ENCODE measurements around the gene SMYD5.

SMYD5 gene

GRCh38 chr2:73256618-73256922 lies 42.5 kb downstream of the SMYD5 start:
- H3K4me3 ChIP-seq (replicated peaks; ENCODE audit: low read depth, low read length) = no peak overlapping the region
- TF ChIP-seq, protein P1, sequence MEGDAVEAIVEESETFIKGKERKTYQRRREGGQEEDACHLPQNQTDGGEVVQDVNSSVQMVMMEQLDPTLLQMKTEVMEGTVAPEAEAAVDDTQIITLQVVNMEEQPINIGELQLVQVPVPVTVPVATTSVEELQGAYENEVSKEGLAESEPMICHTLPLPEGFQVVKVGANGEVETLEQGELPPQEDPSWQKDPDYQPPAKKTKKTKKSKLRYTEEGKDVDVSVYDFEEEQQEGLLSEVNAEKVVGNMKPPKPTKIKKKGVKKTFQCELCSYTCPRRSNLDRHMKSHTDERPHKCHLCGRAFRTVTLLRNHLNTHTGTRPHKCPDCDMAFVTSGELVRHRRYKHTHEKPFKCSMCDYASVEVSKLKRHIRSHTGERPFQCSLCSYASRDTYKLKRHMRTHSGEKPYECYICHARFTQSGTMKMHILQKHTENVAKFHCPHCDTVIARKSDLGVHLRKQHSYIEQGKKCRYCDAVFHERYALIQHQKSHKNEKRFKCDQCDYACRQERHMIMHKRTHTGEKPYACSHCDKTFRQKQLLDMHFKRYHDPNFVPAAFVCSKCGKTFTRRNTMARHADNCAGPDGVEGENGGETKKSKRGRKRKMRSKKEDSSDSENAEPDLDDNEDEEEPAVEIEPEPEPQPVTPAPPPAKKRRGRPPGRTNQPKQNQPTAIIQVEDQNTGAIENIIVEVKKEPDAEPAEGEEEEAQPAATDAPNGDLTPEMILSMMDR (IDR thresholded peaks at IDR 0.05; ENCODE audit: low read length, missing control alignments) = no peak
- DNase-seq (ENCODE audit: low read depth) = no peak

GRCh38 chr2:73257021-73257420 lies 43.0 kb downstream of the SMYD5 start:
- DNase-seq (ENCODE audit: low read depth) = no peak
- H3K4me3 ChIP-seq (replicated peaks; ENCODE audit: low read depth, low read length) = no peak overlapping the region
- TF ChIP-seq, protein P1 (IDR thresholded peaks at IDR 0.05; ENCODE audit: low read length, missing control alignments) = no peak

GRCh38 chr2:73257425-73258125 lies 43.5 kb downstream of the SMYD5 start:
- TF ChIP-seq, protein P1 (IDR thresholded peaks at IDR 0.05; ENCODE audit: low read length, missing control alignments) = no peak
- no peak for DNase-seq (ENCODE audit: low read depth)
- no peak overlapping the region for H3K4me3 ChIP-seq (replicated peaks; ENCODE audit: low read depth, low read length)

- TF ChIP-seq, protein P1 (IDR thresholded peaks at IDR 0.05; ENCODE audit: low read length, missing control alignments) = no peak
- no peak overlapping the region for H3K4me3 ChIP-seq (replicated peaks; ENCODE audit: low read depth, low read length)
- DNase-seq (ENCODE audit: low read depth) = no peak
Measured at GRCh38 chr2:73258186-73258912, 44.3 kb downstream of the SMYD5 start.

DNA sequence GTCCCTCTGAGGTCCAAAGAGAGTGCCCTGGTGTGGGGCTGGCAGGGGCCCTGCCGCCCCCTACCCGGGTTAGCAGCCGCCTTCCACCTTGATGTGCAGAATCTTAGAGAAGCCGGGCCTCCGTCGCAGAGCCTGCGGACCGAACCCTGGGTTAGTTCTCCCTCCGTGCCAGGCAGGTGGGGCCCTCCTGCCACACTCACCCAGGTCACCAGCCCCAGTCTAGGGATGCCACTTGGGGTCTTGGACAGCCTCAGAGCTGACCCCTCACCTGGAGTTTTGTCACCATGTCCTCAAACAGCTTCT lies 44.8 kb downstream of the SMYD5 start:
- TF ChIP-seq, protein P1 (IDR thresholded peaks at IDR 0.05; ENCODE audit: low read length, missing control alignments) = no peak
- no peak for DNase-seq (ENCODE audit: low read depth)
- H3K4me3 ChIP-seq (replicated peaks; ENCODE audit: low read depth, low read length) = no peak overlapping the region

GRCh38 chr2:73259276-73259675 lies 45.2 kb downstream of the SMYD5 start:
- TF ChIP-seq, protein P1 (IDR thresholded peaks at IDR 0.05; ENCODE audit: low read length, missing control alignments) = no peak
- DNase-seq (ENCODE audit: low read depth) = no peak
- no peak overlapping the region for H3K4me3 ChIP-seq (replicated peaks; ENCODE audit: low read depth, low read length)
